ENCODE data around the gene XBP1.
"Not testable (repeated sequence)": the region's sequence is repeated elsewhere in the genome, so short reads cannot be mapped to it uniquely, and the experiment has no call there.

Gene XBP1

GRCh38 chr22:28800308-28801041 lies at the start of gene XBP1:
Gene XBP1 (minus strand): TSS chr22:28800569.
- H3K36me3 ChIP-seq (ENCODE audit: insufficient read depth, low read length), result peaks cover 28% of the 10 kb centered on the region
- H3K9ac ChIP-seq (ENCODE audit: low read depth, low read length), result peak within 1 kb of the TSS; percentile 100
- no peaks in the 10 kb centered on the region for H3K4me1 ChIP-seq (ENCODE audit: insufficient read depth, low read length)
- H3K9me3 ChIP-seq (ENCODE audit: control insufficient read depth, insufficient read depth, low read length), result no peaks in the 10 kb centered on the region

- H3K36me3 ChIP-seq (ENCODE audit: insufficient read depth, low read length), result no peaks in the 10 kb centered on the region
- H3K9me3 ChIP-seq (ENCODE audit: control insufficient read depth, insufficient read depth, low read length), result peaks cover 9% of the 10 kb centered on the region; the same call in 1 of the 2 replicates
- no peaks in the 10 kb centered on the region for H3K4me1 ChIP-seq (ENCODE audit: insufficient read depth, low read length)
- no peak overlapping the region for H3K9ac ChIP-seq (ENCODE audit: low read depth, low read length)
These were observed 46.6 kb upstream of the XBP1 start for GRCh38 chr22:28846994-28847393.

GRCh38 chr22:28844277-28844676 lies 43.9 kb upstream of the XBP1 start:
- not testable (repeated sequence) for H3K9ac ChIP-seq (ENCODE audit: low read depth, low read length); H3K36me3 ChIP-seq (ENCODE audit: insufficient read depth, low read length); H3K4me1 ChIP-seq (ENCODE audit: insufficient read depth, low read length); H3K9me3 ChIP-seq (ENCODE audit: control insufficient read depth, insufficient read depth, low read length)

GRCh38 chr22:28843633-28844032 lies 43.3 kb upstream of the XBP1 start:
- Histone ChIP-seq H3K9ac (ENCODE audit: low read depth, low read length) (no peak overlapping the region), H3K36me3 (ENCODE audit: insufficient read depth, low read length) (no peaks in the 10 kb centered on the region), H3K4me1 (ENCODE audit: insufficient read depth, low read length) (no peaks in the 10 kb centered on the region), H3K9me3 (ENCODE audit: control insufficient read depth, insufficient read depth, low read length) (peaks cover 9% of the 10 kb centered on the region; the same call in 1 of the 2 replicates)

GRCh38 chr22:28841111-28841510 lies 40.7 kb upstream of the XBP1 start:
- Histone ChIP-seq H3K4me1 (ENCODE audit: insufficient read depth, low read length) (no peaks in the 10 kb centered on the region), H3K9me3 (ENCODE audit: control insufficient read depth, insufficient read depth, low read length) (no peaks in the 10 kb centered on the region), H3K9ac (ENCODE audit: low read depth, low read length) (no peak overlapping the region), H3K36me3 (ENCODE audit: insufficient read depth, low read length) (no peaks in the 10 kb centered on the region)

GRCh38 chr22:28838971-28839370 lies 38.6 kb upstream of the XBP1 start:
- no peaks in the 10 kb centered on the region for H3K4me1 ChIP-seq (ENCODE audit: insufficient read depth, low read length)
- no peaks in the 10 kb centered on the region for H3K9me3 ChIP-seq (ENCODE audit: control insufficient read depth, insufficient read depth, low read length)
- H3K36me3 ChIP-seq (ENCODE audit: insufficient read depth, low read length), result no peaks in the 10 kb centered on the region
- no peak overlapping the region for H3K9ac ChIP-seq (ENCODE audit: low read depth, low read length)

- Histone ChIP-seq H3K4me1 (ENCODE audit: insufficient read depth, low read length) (no peaks in the 10 kb centered on the region), H3K36me3 (ENCODE audit: insufficient read depth, low read length) (no peaks in the 10 kb centered on the region), H3K9ac (ENCODE audit: low read depth, low read length) (no peak overlapping the region), H3K9me3 (ENCODE audit: control insufficient read depth, insufficient read depth, low read length) (no peaks in the 10 kb centered on the region)
These were observed 37.3 kb upstream of the XBP1 start for GRCh38 chr22:28837640-28838039.

- Histone ChIP-seq H3K4me1 (ENCODE audit: insufficient read depth, low read length) (no peaks in the 10 kb centered on the region), H3K36me3 (ENCODE audit: insufficient read depth, low read length) (no peaks in the 10 kb centered on the region), H3K9me3 (ENCODE audit: control insufficient read depth, insufficient read depth, low read length) (no peaks in the 10 kb centered on the region), H3K9ac (ENCODE audit: low read depth, low read length) (no peak overlapping the region)
These were observed 35.3 kb upstream of the XBP1 start for GRCh38 chr22:28835630-28836189.

GRCh38 chr22:28833276-28833923 lies 33.0 kb upstream of the XBP1 start:
- Histone ChIP-seq H3K4me1 (ENCODE audit: insufficient read depth, low read length) (no peaks in the 10 kb centered on the region), H3K36me3 (ENCODE audit: insufficient read depth, low read length) (no peaks in the 10 kb centered on the region), H3K9ac (ENCODE audit: low read depth, low read length) (no peak overlapping the region), H3K9me3 (ENCODE audit: control insufficient read depth, insufficient read depth, low read length) (no peaks in the 10 kb centered on the region)

GRCh38 chr22:28832731-28833130 lies 32.4 kb upstream of the XBP1 start:
- Histone ChIP-seq H3K36me3 (ENCODE audit: insufficient read depth, low read length) (no peaks in the 10 kb centered on the region), H3K9me3 (ENCODE audit: control insufficient read depth, insufficient read depth, low read length) (no peaks in the 10 kb centered on the region), H3K9ac (ENCODE audit: low read depth, low read length) (no peak overlapping the region), H3K4me1 (ENCODE audit: insufficient read depth, low read length) (no peaks in the 10 kb centered on the region)

GRCh38 chr22:28831140-28832072 lies 31.0 kb upstream of the XBP1 start:
- Histone ChIP-seq H3K36me3 (ENCODE audit: insufficient read depth, low read length) (no peaks in the 10 kb centered on the region), H3K9ac (ENCODE audit: low read depth, low read length) (no peak overlapping the region), H3K4me1 (ENCODE audit: insufficient read depth, low read length) (no peaks in the 10 kb centered on the region), H3K9me3 (ENCODE audit: control insufficient read depth, insufficient read depth, low read length) (no peaks in the 10 kb centered on the region)

GRCh38 chr22:28830441-28830840 lies 30.1 kb upstream of the XBP1 start:
- no peaks in the 10 kb centered on the region for H3K9me3 ChIP-seq (ENCODE audit: control insufficient read depth, insufficient read depth, low read length)
- no peak overlapping the region for H3K9ac ChIP-seq (ENCODE audit: low read depth, low read length)
- H3K36me3 ChIP-seq (ENCODE audit: insufficient read depth, low read length), result no peaks in the 10 kb centered on the region
- no peaks in the 10 kb centered on the region for H3K4me1 ChIP-seq (ENCODE audit: insufficient read depth, low read length)

GRCh38 chr22:28829358-28830181 lies 29.2 kb upstream of the XBP1 start:
- no peak overlapping the region for H3K9ac ChIP-seq (ENCODE audit: low read depth, low read length)
- H3K4me1 ChIP-seq (ENCODE audit: insufficient read depth, low read length), result no peaks in the 10 kb centered on the region
- H3K36me3 ChIP-seq (ENCODE audit: insufficient read depth, low read length), result no peaks in the 10 kb centered on the region

More at GRCh38 chr22:28829358-28830181, 29.2 kb upstream of the XBP1 start:
- H3K9me3 ChIP-seq (ENCODE audit: control insufficient read depth, insufficient read depth, low read length), result no peaks in the 10 kb centered on the region
